ENCODE measurements around the gene CPEB2. TPM values are rescaled to one million over a fixed set of nuclear protein-coding genes. Genes with fewer than 3 reads are reported as not detected.
A peak's percentile ranks its signal among the peaks of the same experiment; 100 is the strongest.

Gene CPEB2
- total and polyA plus RNA-seq, 10 of the 15 experiments (the other 5 are each of a cell fraction or from before 2014, with no cell fraction given): 0.73 to 8.3 (median 3.7) TPM

DNA sequence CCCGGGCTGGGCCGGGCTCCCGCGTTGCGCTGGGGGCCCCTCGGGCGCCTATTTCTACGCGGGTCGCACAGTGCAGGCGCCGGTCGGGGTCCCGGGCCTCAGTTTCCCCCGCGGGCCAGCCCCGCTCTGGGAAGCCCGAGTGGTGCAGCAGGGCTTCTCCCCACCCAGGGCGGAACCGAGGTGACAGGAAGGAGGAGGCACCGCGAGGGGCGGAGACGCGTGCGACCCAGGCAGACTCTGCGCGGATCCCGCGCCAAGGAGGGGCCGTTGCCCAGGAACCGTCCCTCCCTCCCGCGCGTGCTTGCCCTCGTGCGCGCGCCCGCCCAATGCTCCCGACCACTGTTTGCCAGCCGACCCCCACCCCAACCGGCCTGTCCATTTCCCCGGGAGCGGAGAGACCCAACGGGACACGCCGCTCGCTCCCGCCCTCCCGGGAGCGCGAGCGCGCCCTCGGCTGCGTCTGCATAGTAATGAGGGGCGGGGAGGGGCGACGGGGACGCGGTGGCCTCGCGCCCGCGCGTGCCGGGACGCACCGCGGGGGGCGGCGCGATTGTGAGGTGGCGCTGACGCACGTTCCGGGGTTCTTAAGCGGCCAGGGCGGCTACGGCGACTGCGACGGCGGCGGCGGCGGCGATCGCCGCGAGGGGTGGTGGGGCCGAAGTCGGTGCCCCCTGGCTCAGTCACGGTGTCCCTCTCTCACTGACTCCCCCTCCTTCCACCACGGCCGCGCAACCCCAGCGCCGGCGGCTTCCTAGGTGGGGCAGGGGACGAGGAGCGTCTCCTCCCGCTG is at the start of gene CPEB2 (continued):
- TF ChIP-seq, protein P1, sequence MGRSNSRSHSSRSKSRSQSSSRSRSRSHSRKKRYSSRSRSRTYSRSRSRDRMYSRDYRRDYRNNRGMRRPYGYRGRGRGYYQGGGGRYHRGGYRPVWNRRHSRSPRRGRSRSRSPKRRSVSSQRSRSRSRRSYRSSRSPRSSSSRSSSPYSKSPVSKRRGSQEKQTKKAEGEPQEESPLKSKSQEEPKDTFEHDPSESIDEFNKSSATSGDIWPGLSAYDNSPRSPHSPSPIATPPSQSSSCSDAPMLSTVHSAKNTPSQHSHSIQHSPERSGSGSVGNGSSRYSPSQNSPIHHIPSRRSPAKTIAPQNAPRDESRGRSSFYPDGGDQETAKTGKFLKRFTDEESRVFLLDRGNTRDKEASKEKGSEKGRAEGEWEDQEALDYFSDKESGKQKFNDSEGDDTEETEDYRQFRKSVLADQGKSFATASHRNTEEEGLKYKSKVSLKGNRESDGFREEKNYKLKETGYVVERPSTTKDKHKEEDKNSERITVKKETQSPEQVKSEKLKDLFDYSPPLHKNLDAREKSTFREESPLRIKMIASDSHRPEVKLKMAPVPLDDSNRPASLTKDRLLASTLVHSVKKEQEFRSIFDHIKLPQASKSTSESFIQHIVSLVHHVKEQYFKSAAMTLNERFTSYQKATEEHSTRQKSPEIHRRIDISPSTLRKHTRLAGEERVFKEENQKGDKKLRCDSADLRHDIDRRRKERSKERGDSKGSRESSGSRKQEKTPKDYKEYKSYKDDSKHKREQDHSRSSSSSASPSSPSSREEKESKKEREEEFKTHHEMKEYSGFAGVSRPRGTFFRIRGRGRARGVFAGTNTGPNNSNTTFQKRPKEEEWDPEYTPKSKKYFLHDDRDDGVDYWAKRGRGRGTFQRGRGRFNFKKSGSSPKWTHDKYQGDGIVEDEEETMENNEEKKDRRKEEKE (IDR thresholded peaks at IDR 0.05): 0 out of 2 replicates have a peak, but pooled peaks have one; percentile 4
- no peak for TF ChIP-seq FOS (IDR thresholded peaks at IDR 0.05; ENCODE audit: borderline replicate concordance, extremely low read depth, insufficient read length)
- 0 out of 2 replicates have a peak, but pooled peaks have one; percentile 30 for TF ChIP-seq YY1 (IDR thresholded peaks at IDR 0.05; ENCODE audit: low read depth, low read length)
- no peak for TF ChIP-seq KAT2A (conservative IDR thresholded peaks at IDR 0.05; ENCODE audit: control insufficient read depth, low read depth, low read length)
- TF ChIP-seq, protein P2, sequence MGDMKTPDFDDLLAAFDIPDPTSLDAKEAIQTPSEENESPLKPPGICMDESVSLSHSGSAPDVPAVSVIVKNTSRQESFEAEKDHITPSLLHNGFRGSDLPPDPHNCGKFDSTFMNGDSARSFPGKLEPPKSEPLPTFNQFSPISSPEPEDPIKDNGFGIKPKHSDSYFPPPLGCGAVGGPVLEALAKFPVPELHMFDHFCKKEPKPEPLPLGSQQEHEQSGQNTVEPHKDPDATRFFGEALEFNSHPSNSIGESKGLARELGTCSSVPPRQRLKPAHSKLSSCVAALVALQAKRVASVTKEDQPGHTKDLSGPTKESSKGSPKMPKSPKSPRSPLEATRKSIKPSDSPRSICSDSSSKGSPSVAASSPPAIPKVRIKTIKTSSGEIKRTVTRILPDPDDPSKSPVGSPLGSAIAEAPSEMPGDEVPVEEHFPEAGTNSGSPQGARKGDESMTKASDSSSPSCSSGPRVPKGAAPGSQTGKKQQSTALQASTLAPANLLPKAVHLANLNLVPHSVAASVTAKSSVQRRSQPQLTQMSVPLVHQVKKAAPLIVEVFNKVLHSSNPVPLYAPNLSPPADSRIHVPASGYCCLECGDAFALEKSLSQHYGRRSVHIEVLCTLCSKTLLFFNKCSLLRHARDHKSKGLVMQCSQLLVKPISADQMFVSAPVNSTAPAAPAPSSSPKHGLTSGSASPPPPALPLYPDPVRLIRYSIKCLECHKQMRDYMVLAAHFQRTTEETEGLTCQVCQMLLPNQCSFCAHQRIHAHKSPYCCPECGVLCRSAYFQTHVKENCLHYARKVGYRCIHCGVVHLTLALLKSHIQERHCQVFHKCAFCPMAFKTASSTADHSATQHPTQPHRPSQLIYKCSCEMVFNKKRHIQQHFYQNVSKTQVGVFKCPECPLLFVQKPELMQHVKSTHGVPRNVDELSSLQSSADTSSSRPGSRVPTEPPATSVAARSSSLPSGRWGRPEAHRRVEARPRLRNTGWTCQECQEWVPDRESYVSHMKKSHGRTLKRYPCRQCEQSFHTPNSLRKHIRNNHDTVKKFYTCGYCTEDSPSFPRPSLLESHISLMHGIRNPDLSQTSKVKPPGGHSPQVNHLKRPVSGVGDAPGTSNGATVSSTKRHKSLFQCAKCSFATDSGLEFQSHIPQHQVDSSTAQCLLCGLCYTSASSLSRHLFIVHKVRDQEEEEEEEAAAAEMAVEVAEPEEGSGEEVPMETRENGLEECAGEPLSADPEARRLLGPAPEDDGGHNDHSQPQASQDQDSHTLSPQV (IDR thresholded peaks at IDR 0.05): no peak
- TF ChIP-seq SRF (IDR thresholded peaks at IDR 0.05; ENCODE audit: low read depth in 2 of 2, low read length in 2 of 2): no peak
- TF ChIP-seq SMARCA5 (IDR thresholded peaks at IDR 0.05): peak; percentile 62; the same call in 1 of the 2 replicates
- no peak for TF ChIP-seq KLF5 (IDR thresholded peaks at IDR 0.05; ENCODE audit: partially characterized antibody)
- TF ChIP-seq FOXM1 (IDR thresholded peaks at IDR 0.05; ENCODE audit: low read depth, low read length): no peak
- peak; percentile 51; the same call in 1 of the 2 replicates for TF ChIP-seq NR2F1 (conservative IDR thresholded peaks at IDR 0.05)
- TF ChIP-seq, protein P3, sequence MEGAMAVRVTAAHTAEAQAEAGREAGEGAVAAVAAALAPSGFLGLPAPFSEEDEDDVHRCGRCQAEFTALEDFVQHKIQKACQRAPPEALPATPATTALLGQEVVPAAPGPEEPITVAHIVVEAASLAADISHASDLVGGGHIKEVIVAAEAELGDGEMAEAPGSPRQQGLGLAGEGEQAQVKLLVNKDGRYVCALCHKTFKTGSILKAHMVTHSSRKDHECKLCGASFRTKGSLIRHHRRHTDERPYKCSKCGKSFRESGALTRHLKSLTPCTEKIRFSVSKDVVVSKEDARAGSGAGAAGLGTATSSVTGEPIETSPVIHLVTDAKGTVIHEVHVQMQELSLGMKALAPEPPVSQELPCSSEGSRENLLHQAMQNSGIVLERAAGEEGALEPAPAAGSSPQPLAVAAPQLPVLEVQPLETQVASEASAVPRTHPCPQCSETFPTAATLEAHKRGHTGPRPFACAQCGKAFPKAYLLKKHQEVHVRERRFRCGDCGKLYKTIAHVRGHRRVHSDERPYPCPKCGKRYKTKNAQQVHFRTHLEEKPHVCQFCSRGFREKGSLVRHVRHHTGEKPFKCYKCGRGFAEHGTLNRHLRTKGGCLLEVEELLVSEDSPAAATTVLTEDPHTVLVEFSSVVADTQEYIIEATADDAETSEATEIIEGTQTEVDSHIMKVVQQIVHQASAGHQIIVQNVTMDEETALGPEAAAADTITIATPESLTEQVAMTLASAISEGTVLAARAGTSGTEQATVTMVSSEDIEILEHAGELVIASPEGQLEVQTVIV (IDR thresholded peaks at IDR 0.05; ENCODE audit: borderline replicate concordance, partially characterized antibody): no peak
- no peak for TF ChIP-seq GABPA (IDR thresholded peaks at IDR 0.05; ENCODE audit: low read depth)
- peak; percentile 92 for TF ChIP-seq POLR2A (IDR thresholded peaks at IDR 0.05; ENCODE audit: low read depth, low read length)
- TF ChIP-seq, protein P4, sequence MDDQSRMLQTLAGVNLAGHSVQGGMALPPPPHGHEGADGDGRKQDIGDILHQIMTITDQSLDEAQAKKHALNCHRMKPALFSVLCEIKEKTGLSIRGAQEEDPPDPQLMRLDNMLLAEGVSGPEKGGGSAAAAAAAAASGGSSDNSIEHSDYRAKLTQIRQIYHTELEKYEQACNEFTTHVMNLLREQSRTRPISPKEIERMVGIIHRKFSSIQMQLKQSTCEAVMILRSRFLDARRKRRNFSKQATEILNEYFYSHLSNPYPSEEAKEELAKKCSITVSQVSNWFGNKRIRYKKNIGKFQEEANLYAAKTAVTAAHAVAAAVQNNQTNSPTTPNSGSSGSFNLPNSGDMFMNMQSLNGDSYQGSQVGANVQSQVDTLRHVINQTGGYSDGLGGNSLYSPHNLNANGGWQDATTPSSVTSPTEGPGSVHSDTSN (IDR thresholded peaks at IDR 0.05; ENCODE audit: insufficient replicate concordance, low read depth, low read length): no peak

Measured in GM12878 (cell line).